Neural cell (in vitro differentiated cells): ENCODE data around the gene PSMB10. TPM values are rescaled to one million over a fixed set of nuclear protein-coding genes. Genes with fewer than 3 reads are reported as not detected.

ENCODE experiments used
- H2AFZ ChIP-seq: fragments of 200-600, 300-800 bp; sonication (generic), shearing (Covaris generic); 2 replicates; pipeline ENCODE4 v1.6.0; 2014; ENCODE audit warnings: low read depth, mild to moderate bottlenecking, antibody characterized with exemption, low read length, moderate library complexity
- H3F3A ChIP-seq: fragments of 200-600 bp; shearing (Covaris generic); 2 replicates; pipeline ENCODE4 v1.6.1; 2016; ENCODE audit warnings: mild to moderate bottlenecking, moderate library complexity, mixed read lengths, antibody characterized with exemption, low read length; ENCODE audit not compliant: insufficient read depth, poor library complexity, severe bottlenecking
- H3K27ac ChIP-seq: fragments of 200-600, 300-800 bp; sonication (generic), shearing (Covaris generic); 2 replicates; pipeline ENCODE4 v1.5.1; 2014; ENCODE audit warnings: mild to moderate bottlenecking, low read length, moderate library complexity
- H3K27me3 ChIP-seq: fragments of 300-800, 200-600 bp; sonication (generic), shearing (Covaris generic); 2 replicates; pipeline ENCODE4 v1.6.0; 2014; ENCODE audit warnings: mild to moderate bottlenecking, low read depth, low read length, moderate library complexity; ENCODE audit not compliant: insufficient read depth
- H3K36me3 ChIP-seq: fragments of 300-800, 200-600 bp; sonication (generic), shearing (Covaris generic); 2 replicates; pipeline ENCODE4 v1.5.1; 2014; ENCODE audit warnings: mild to moderate bottlenecking, antibody characterized with exemption, low read length, moderate library complexity; ENCODE audit not compliant: insufficient read depth
- H3K4me2 ChIP-seq: fragments of 300-800, 200-600 bp; sonication (generic), shearing (Covaris generic); 2 replicates; pipeline ENCODE4 v1.6.0; 2014; ENCODE audit warnings: mild to moderate bottlenecking, low read length
- H3K4me3 ChIP-seq: fragments of 300-800, 200-600 bp; sonication (generic), shearing (Covaris generic); 2 replicates; pipeline ENCODE4 v1.5.1; 2014; ENCODE audit warnings: mild to moderate bottlenecking, low read length, moderate library complexity
- H3K79me2 ChIP-seq: fragments of 200-600 bp; shearing (Covaris generic); replicated peaks from 2 replicates; pipeline ENCODE4 v1.6.0; 2014; ENCODE audit warnings: mild to moderate bottlenecking, low read length, moderate library complexity; ENCODE audit not compliant: insufficient read depth
- H3K9ac ChIP-seq: fragments of 300-800, 200-600 bp; sonication (generic), shearing (Covaris generic); 2 replicates; pipeline ENCODE4 v1.6.1; 2016; ENCODE audit warnings: mild to moderate bottlenecking, low read length, mixed read lengths
- H3K9me2 ChIP-seq: fragments of 200-600 bp; shearing (Covaris generic); 2 replicates; pipeline ENCODE4 v1.6.1; 2016; ENCODE audit warnings: mild to moderate bottlenecking, low read length, mixed read lengths; ENCODE audit not compliant: insufficient read depth
- H3K9me3 ChIP-seq: fragments of 200-600, 300-800 bp; sonication (generic), shearing (Covaris generic); 2 replicates; pipeline ENCODE4 v1.6.1; 2016; ENCODE audit warnings: mild to moderate bottlenecking, mixed run types, low read length, moderate library complexity, mixed read lengths
- H4K20me1 ChIP-seq: fragments of 200-600 bp; shearing (Covaris generic); 2 replicates; pipeline ENCODE4 v1.6.1; 2016; ENCODE audit warnings: mild to moderate bottlenecking, mixed run types; ENCODE audit not compliant: insufficient read depth
- EP300 ChIP-seq: fragments of 450-650 bp; conservative IDR thresholded peaks from 2 replicates; pipeline ENCODE4 v1.6.1; 2014; ENCODE audit warnings: antibody characterized with exemption, mild to moderate bottlenecking, moderate library complexity; ENCODE audit not compliant: poor library complexity, severe bottlenecking
- EZH2 ChIP-seq: fragments of 200-600, 300-800 bp; shearing (Covaris generic), sonication (generic); IDR thresholded peaks from 2 replicates; pipeline ENCODE4 v1.6.1; 2014; ENCODE audit warnings: antibody characterized with exemption, low read length, borderline replicate concordance, mild to moderate bottlenecking; ENCODE audit not compliant: insufficient read depth, poor library complexity, severe bottlenecking
- MXI1 ChIP-seq: fragments of 450-650 bp; conservative IDR thresholded peaks from 2 replicates; pipeline ENCODE4 v1.6.1; 2014; ENCODE audit warnings: antibody characterized with exemption, mild to moderate bottlenecking; ENCODE audit not compliant: poor library complexity, severe bottlenecking
- POLR2AphosphoS5 ChIP-seq: IDR thresholded peaks from 2 replicates; pipeline ENCODE4 v1.6.1; 2012
- RAD21 ChIP-seq: fragments of 450-650 bp; conservative IDR thresholded peaks from 2 replicates; pipeline ENCODE4 v1.6.1; 2014; ENCODE audit warnings: antibody characterized with exemption, mild to moderate bottlenecking, moderate library complexity
- SMC3 ChIP-seq: fragments of 450-650 bp; conservative IDR thresholded peaks from 2 replicates; pipeline ENCODE4 v1.6.1; 2014; ENCODE audit warnings: antibody characterized with exemption, mild to moderate bottlenecking, moderate library complexity; ENCODE audit not compliant: poor library complexity
- TAF1 ChIP-seq: IDR thresholded peaks from 2 replicates; pipeline ENCODE4 v1.6.1; 2012; ENCODE audit warnings: low read depth
- polyA plus RNA-seq: library from polyadenylated mRNA; depleted of rRNA; stranded (reverse); fragments of >200 nt; gene quantifications from 2 replicates; pipeline ENCODE4 v1.2.3, GENCODE V29; 2014
- TF ChIP-seq, protein P1 (sequence below): IDR thresholded peaks from 2 replicates; pipeline ENCODE4 v1.6.1; 2012; ENCODE audit warnings: borderline replicate concordance
- TF ChIP-seq, protein P2 (sequence below): fragments of 450-650 bp; IDR thresholded peaks from 2 replicates; pipeline ENCODE4 v1.5.1; 2014; ENCODE audit warnings: antibody characterized with exemption, mild to moderate bottlenecking, moderate library complexity; ENCODE audit not compliant: poor library complexity, severe bottlenecking

Gene PSMB10
- polyA plus RNA-seq, 1 donor from 2014 or later, result 46.4 TPM

DNA sequence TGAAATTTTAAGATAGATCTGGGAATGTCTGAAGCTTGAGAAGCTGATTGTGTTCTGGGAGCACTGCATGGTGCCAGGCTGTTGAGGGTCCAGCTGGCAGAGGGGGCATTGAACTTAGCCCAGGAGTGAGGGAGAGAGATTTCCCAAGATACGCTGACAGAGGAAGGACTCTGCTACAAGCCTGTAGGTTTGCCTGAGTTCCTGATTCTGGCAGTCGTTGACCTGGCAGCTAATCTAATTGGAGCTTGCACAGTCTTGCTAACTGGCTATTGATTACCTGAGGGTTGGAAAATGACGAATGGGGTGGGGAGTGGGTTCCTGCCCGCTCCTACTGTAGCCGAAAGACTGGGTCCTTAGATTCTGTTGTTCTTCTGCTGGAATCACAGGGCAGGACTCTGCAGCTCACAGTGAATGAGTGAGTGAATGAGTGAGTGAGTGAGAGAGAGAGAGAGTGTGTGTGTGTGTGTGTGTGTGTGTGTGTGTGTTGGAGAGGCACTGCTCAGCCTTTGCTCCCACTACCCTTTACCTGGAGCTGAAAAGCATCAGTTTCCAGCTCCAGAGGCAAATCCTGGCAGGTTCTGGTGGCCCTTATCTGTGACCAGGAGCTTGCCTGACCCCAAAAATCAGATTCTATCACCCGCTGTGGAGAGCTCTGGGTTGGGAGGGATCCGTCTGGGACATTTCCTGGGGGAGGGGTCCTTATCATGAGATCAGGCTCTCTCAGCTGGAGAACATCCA is 21.7 kb downstream of the PSMB10 start:
- Histone ChIP-seq H3F3A (no peaks in the 10 kb centered on the region), H3K4me3 (no peak overlapping the region), H3K27me3 (no peaks in the 10 kb centered on the region), H2AFZ (no peak overlapping the region), H3K9me3 (no peaks in the 10 kb centered on the region), H4K20me1 (no peaks in the 10 kb centered on the region), H3K36me3 (no peaks in the 10 kb centered on the region), H3K9ac (no peak overlapping the region), H3K4me2 (no peak overlapping the region), H3K27ac (no peak overlapping the region), H3K79me2 (no peaks in the 10 kb centered on the region), H3K9me2 (no peaks in the 10 kb centered on the region)
- TF ChIP-seq MXI1 (no peak), POLR2AphosphoS5 (no peak), RAD21 (no peak), TAF1 (no peak)
- TF ChIP-seq, protein P1, sequence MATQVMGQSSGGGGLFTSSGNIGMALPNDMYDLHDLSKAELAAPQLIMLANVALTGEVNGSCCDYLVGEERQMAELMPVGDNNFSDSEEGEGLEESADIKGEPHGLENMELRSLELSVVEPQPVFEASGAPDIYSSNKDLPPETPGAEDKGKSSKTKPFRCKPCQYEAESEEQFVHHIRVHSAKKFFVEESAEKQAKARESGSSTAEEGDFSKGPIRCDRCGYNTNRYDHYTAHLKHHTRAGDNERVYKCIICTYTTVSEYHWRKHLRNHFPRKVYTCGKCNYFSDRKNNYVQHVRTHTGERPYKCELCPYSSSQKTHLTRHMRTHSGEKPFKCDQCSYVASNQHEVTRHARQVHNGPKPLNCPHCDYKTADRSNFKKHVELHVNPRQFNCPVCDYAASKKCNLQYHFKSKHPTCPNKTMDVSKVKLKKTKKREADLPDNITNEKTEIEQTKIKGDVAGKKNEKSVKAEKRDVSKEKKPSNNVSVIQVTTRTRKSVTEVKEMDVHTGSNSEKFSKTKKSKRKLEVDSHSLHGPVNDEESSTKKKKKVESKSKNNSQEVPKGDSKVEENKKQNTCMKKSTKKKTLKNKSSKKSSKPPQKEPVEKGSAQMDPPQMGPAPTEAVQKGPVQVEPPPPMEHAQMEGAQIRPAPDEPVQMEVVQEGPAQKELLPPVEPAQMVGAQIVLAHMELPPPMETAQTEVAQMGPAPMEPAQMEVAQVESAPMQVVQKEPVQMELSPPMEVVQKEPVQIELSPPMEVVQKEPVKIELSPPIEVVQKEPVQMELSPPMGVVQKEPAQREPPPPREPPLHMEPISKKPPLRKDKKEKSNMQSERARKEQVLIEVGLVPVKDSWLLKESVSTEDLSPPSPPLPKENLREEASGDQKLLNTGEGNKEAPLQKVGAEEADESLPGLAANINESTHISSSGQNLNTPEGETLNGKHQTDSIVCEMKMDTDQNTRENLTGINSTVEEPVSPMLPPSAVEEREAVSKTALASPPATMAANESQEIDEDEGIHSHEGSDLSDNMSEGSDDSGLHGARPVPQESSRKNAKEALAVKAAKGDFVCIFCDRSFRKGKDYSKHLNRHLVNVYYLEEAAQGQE, result no peak

DNA sequence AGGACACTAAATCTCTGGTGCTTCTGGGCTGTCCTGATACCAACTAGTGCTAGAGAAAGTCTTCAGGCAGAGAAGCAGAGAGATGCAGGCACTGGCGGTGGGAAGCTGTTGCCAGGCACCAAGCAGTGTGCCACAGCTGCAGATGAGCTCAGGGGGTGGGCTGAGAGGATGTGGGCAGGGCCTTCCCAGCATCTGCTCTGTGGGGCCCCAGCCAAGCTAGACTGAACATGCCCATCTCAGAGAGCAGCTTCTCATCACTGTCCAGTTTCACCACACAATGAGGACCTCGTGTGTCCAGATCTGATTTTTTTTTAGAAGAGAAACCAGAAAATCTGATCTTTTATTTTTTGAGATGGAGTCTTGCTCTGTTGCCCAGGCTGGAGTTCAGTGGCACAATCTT is 26.5 kb downstream of the PSMB10 start:
- H3K9me3 ChIP-seq, result no peaks in the 10 kb centered on the region
- H3K27ac ChIP-seq, result no peak overlapping the region
- no peak overlapping the region for H3K9ac ChIP-seq
- no peak overlapping the region for H3K4me2 ChIP-seq
- H2AFZ ChIP-seq, result no peak overlapping the region
- H3K9me2 ChIP-seq, result no peaks in the 10 kb centered on the region
- no peaks in the 10 kb centered on the region for H3K27me3 ChIP-seq
- no peaks in the 10 kb centered on the region for H3K36me3 ChIP-seq
- no peaks in the 10 kb centered on the region for H3F3A ChIP-seq
- TF ChIP-seq, protein P2, sequence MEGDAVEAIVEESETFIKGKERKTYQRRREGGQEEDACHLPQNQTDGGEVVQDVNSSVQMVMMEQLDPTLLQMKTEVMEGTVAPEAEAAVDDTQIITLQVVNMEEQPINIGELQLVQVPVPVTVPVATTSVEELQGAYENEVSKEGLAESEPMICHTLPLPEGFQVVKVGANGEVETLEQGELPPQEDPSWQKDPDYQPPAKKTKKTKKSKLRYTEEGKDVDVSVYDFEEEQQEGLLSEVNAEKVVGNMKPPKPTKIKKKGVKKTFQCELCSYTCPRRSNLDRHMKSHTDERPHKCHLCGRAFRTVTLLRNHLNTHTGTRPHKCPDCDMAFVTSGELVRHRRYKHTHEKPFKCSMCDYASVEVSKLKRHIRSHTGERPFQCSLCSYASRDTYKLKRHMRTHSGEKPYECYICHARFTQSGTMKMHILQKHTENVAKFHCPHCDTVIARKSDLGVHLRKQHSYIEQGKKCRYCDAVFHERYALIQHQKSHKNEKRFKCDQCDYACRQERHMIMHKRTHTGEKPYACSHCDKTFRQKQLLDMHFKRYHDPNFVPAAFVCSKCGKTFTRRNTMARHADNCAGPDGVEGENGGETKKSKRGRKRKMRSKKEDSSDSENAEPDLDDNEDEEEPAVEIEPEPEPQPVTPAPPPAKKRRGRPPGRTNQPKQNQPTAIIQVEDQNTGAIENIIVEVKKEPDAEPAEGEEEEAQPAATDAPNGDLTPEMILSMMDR, result no peak
- no peak for TF ChIP-seq EZH2
- TF ChIP-seq MXI1, result no peak
- TF ChIP-seq EP300, result no peak
- no peak for TF ChIP-seq RAD21
- no peak for TF ChIP-seq POLR2AphosphoS5
- TF ChIP-seq, protein P1, result no peak
- no peak for TF ChIP-seq TAF1
- TF ChIP-seq SMC3, result no peak
- H3K4me3 ChIP-seq, result no peak overlapping the region
- H3K79me2 ChIP-seq, result no peaks in the 10 kb centered on the region
- H4K20me1 ChIP-seq, result no peaks in the 10 kb centered on the region
